NCI-H526 (cell line): ENCODE results near the gene MIS12.

ENCODE experiments used
- DNase-seq, 2 experiments: peaks; one replicate each; lab custom pipeline; 2025; lab: John Stamatoyannopoulos, UW

MIS12 gene

DNA sequence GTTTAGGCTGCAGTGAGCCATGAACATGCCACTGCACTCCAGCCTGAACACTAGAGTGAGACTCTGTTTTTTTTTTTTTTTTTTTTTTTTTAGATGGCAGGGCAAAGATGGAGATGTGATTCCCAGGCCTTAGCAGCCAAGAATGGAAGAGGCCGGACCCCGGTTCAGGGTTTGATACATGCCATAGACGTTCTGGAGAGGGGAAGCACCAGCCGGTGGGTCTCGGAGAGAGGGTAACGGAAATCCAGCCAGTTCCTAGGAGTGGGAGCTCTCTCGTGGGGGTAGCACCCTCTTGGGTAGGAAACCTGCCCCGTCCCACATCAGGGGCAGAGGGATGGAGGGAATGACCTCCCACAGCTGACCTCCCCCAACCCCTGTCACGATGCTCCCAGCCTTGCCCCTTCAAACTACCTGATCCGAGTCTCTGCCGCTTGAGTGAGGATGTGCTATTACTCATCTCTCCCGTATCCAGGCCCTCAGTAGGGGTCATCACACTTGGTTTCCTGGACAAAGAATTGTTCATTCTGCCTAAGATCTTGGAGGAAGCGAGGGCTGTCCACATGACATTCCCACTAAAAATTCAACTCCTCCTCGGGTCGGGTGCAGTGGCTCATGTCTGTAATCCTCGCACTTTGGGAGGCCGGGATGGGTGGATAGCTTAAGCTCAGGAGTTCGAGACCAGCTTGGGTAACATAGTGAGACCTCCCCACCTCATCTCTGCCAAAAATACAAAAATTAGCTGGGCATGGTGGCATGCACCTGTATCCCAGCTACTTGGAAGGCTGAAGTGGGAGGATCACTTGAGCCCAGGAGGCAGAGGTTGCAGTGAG is 47.3 kb downstream of the MIS12 start:
- no peak for DNase-seq

DNA sequence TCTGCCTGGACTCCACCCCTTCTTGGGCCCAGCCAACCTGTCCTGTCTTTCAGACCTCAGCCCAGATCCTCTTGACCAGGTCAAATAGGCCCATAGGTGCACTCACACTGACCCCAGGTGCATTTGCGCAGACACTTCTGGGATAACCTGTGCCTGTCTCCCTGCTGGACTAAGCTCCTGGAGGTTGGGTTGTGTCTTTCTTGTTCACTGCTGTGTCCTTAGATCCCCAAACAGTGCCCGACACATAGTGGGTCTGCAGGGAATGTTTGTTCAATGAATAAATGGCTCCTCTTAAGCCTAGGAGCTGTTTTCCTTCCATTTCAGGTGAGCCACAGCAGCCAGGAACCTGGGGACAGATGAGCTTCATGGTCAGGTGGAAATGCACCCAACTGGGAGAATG is 49.1 kb downstream of the MIS12 start:
- no peak for DNase-seq

DNA sequence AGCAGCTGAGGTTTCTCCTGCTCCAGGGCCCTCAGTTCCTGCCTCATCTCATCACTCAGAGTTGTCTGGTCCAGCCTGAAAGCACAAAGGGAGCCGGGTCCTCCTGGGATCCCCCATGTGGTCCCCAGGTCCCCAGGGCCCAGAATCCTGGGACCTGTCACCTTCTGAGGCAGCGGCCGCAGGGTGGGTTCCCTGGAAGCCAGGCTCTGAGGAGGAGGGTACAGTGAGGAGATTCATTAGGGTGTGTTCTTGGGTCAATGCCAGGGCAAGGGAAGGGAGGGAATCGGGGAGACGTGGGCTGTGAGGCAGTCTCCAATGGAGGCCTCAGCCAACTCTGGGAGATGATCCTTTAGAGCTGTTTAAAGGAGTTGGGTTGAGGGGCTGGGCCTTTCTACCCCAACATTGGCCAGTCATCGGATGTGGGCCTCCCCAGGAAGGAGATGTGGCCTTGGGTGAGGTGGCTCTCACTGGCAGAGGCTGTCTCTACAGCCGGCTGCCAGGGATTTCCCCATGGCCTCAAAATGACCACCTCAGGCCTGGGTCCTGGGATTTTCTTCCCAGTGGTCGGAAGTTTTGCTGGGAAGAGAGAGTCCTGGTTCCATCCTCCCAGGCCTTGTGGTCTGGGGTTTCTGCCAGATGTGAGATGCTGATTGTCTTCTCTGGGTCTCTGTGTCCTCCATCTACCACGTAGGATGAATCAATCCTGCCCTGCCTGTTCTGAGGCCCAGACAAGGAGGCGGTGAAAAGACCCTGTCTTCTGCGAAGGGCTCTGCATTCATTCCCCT is 50.7 kb downstream of the MIS12 start:
- no peak for DNase-seq

- DNase-seq = no peak
These were observed 52.9 kb downstream of the MIS12 start for GRCh38 chr17:5539286-5539685.

GRCh38 chr17:5540321-5540720 is 54.0 kb downstream of the MIS12 start:
- DNase-seq = no peak
